Measurements from ENCODE around the gene PPP1R1A. TPM values are rescaled to one million over a fixed set of nuclear protein-coding genes. Genes with fewer than 3 reads are reported as not detected.

PPP1R1A gene
- total and polyA plus RNA-seq, 2 experiments from 2014 or later = 7.6 to 26.9 TPM

DNA sequence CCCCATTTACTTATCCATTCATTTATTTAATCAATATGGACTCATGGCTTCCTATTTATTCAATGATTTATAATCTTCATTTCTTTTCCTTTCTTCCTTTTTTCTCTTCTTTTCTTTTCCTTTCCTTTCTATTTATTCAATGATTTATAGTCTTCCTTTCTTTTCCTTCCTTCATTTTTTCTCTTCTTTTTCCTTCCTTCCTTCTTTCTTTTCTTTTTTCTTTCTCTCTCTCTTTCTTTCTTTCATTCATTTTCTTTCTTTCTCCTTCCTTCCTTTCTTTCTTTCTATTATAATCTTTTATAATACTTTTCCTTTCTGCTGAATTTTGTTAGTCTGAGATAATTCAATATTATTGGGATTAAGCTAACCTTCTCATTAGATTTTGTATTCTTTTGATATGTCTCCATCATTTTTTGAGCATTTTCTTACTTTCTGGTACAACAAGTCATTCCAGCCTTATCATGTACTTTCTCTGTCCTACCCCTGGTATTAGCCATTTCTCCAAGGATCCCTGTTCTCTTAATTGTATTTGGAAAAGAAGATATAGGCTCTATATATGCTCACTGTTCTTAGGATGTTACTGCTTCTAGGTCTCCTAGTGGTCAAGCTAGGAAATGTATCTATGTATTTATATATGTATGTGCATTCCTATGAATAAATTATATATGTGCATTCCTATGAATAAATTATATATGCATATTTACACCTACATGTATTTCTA lies 34.2 kb upstream of the PPP1R1A start:
- no peak overlapping the region for H3K27ac Mint-ChIP-seq
- DNase-seq (ENCODE audit: low spot score) (peak; percentile 22), ATAC-seq (no peak)
- Histone ChIP-seq H3K9me2 (ENCODE audit: insufficient read depth) (0 out of 2 replicates have a peak, but pooled peaks cover 6% of the 10 kb centered on the region), H3K79me2 (replicated peaks; ENCODE audit: insufficient read depth) (no peaks in the 10 kb centered on the region), H3K36me3 (ENCODE audit: insufficient read depth) (no peaks in the 10 kb centered on the region), H4K20me1 (replicated peaks; ENCODE audit: insufficient read depth) (no peaks in the 10 kb centered on the region), H3K4me1 (ENCODE audit: insufficient read depth) (no peaks in the 10 kb centered on the region), H3K27ac (ENCODE audit: low read depth) (no peak overlapping the region), H3K4me2 (no peak overlapping the region), H3F3A (replicated peaks; ENCODE audit: low read depth) (no peaks in the 10 kb centered on the region), H3K4me3 (no peak overlapping the region), H2AFZ (no peak overlapping the region), H3K27me3 (ENCODE audit: insufficient read depth) (no peaks in the 10 kb centered on the region; the same call in 1 of the 2 replicates)
- peaks cover 14% of the 10 kb centered on the region for H3K9me3 Mint-ChIP-seq
- H3K27me3 Mint-ChIP-seq (ENCODE audit: insufficient read depth, low read depth, poor library complexity) = no peaks in the 10 kb centered on the region
- H3K36me3 Mint-ChIP-seq (ENCODE audit: low read depth) = peaks cover 12% of the 10 kb centered on the region
- no peaks in the 10 kb centered on the region; the same call in 2 of the 3 replicates for H3K4me1 Mint-ChIP-seq
- no peak overlapping the region for H3K4me3 Mint-ChIP-seq
- TF ChIP-seq NANOG (IDR thresholded peaks at IDR 0.05; ENCODE audit: borderline replicate concordance) = no peak
- TF ChIP-seq, protein P1, sequence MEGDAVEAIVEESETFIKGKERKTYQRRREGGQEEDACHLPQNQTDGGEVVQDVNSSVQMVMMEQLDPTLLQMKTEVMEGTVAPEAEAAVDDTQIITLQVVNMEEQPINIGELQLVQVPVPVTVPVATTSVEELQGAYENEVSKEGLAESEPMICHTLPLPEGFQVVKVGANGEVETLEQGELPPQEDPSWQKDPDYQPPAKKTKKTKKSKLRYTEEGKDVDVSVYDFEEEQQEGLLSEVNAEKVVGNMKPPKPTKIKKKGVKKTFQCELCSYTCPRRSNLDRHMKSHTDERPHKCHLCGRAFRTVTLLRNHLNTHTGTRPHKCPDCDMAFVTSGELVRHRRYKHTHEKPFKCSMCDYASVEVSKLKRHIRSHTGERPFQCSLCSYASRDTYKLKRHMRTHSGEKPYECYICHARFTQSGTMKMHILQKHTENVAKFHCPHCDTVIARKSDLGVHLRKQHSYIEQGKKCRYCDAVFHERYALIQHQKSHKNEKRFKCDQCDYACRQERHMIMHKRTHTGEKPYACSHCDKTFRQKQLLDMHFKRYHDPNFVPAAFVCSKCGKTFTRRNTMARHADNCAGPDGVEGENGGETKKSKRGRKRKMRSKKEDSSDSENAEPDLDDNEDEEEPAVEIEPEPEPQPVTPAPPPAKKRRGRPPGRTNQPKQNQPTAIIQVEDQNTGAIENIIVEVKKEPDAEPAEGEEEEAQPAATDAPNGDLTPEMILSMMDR (conservative IDR thresholded peaks at IDR 0.05; ENCODE audit: low read depth in 2 of 2) = peak in 1 of 2 experiments; percentile 53; a peak in 3 of 4 replicates

DNA sequence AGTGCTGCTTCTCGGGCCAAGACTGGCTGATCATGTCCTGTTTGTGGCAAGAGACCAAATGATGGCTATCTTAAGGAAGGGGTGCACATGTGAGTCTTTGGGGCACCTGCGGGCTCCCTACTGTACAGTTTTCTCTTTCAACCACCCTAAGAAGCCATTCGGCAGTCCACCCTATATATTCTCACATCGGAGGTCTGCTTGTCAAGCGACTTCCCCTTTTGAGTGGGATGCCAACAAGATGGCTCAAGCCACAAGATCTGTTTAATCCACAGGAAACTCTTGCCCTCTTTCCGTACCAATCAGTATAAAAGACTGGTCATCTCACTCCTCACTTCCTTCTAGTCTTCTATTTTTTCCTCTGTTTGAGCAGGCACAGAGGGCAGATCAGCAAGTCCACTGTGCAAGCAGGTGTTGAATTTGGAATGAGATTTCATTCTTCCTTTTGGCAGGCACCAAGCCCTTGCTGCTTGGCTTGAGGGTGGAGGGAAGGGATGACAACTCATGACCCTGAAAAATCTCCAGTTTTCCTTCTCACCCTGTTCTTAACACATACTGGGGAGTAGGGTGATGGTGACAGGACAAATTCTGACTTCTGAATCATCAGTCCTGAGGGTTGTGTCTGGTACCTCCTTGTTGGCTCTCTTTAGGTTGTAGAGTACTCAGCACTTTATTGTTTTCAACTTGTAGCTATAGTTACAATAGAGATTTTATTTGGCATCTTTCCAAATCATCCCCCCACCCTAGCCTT lies 28.6 kb upstream of the PPP1R1A start:
- Histone ChIP-seq H3K36me3 (ENCODE audit: insufficient read depth) (no peaks in the 10 kb centered on the region), H4K20me1 (replicated peaks; ENCODE audit: insufficient read depth) (no peaks in the 10 kb centered on the region), H3K4me1 (ENCODE audit: insufficient read depth) (no peaks in the 10 kb centered on the region), H3K27ac (ENCODE audit: low read depth) (no peak overlapping the region), H3F3A (replicated peaks; ENCODE audit: low read depth) (no peaks in the 10 kb centered on the region), H3K4me2 (no peak overlapping the region), H3K27me3 (ENCODE audit: insufficient read depth) (peaks cover 4% of the 10 kb centered on the region), H2AFZ (no peak overlapping the region), H3K4me3 (no peak overlapping the region), H3K9me2 (ENCODE audit: insufficient read depth) (0 out of 2 replicates have a peak, but pooled peaks cover 6% of the 10 kb centered on the region), H3K79me2 (replicated peaks; ENCODE audit: insufficient read depth) (no peaks in the 10 kb centered on the region)
- no peak for DNase-seq (ENCODE audit: low spot score)
- ATAC-seq = no peak
- Mint-ChIP-seq H3K27ac (no peak overlapping the region), H3K36me3 (ENCODE audit: low read depth) (no peaks in the 10 kb centered on the region), H3K4me1 (no peaks in the 10 kb centered on the region), H3K4me3 (no peak overlapping the region), H3K9me3 (no peaks in the 10 kb centered on the region), H3K27me3 (ENCODE audit: insufficient read depth, low read depth, poor library complexity) (peaks cover 7% of the 10 kb centered on the region)
- TF ChIP-seq NANOG (IDR thresholded peaks at IDR 0.05; ENCODE audit: borderline replicate concordance) (no peak), JUNB (IDR thresholded peaks at IDR 0.05; ENCODE audit: unreplicated experiment) (no peak), POLR2AphosphoS5 (IDR thresholded peaks at IDR 0.05; ENCODE audit: low read depth) (no peak), CREB1 (CRISPR knock-in tag; IDR thresholded peaks at IDR 0.05; ENCODE audit: low read depth) (no peak), EZH2phosphoT487 (IDR thresholded peaks at IDR 0.05; ENCODE audit: unreplicated experiment) (no peak)
- TF ChIP-seq, protein P2, sequence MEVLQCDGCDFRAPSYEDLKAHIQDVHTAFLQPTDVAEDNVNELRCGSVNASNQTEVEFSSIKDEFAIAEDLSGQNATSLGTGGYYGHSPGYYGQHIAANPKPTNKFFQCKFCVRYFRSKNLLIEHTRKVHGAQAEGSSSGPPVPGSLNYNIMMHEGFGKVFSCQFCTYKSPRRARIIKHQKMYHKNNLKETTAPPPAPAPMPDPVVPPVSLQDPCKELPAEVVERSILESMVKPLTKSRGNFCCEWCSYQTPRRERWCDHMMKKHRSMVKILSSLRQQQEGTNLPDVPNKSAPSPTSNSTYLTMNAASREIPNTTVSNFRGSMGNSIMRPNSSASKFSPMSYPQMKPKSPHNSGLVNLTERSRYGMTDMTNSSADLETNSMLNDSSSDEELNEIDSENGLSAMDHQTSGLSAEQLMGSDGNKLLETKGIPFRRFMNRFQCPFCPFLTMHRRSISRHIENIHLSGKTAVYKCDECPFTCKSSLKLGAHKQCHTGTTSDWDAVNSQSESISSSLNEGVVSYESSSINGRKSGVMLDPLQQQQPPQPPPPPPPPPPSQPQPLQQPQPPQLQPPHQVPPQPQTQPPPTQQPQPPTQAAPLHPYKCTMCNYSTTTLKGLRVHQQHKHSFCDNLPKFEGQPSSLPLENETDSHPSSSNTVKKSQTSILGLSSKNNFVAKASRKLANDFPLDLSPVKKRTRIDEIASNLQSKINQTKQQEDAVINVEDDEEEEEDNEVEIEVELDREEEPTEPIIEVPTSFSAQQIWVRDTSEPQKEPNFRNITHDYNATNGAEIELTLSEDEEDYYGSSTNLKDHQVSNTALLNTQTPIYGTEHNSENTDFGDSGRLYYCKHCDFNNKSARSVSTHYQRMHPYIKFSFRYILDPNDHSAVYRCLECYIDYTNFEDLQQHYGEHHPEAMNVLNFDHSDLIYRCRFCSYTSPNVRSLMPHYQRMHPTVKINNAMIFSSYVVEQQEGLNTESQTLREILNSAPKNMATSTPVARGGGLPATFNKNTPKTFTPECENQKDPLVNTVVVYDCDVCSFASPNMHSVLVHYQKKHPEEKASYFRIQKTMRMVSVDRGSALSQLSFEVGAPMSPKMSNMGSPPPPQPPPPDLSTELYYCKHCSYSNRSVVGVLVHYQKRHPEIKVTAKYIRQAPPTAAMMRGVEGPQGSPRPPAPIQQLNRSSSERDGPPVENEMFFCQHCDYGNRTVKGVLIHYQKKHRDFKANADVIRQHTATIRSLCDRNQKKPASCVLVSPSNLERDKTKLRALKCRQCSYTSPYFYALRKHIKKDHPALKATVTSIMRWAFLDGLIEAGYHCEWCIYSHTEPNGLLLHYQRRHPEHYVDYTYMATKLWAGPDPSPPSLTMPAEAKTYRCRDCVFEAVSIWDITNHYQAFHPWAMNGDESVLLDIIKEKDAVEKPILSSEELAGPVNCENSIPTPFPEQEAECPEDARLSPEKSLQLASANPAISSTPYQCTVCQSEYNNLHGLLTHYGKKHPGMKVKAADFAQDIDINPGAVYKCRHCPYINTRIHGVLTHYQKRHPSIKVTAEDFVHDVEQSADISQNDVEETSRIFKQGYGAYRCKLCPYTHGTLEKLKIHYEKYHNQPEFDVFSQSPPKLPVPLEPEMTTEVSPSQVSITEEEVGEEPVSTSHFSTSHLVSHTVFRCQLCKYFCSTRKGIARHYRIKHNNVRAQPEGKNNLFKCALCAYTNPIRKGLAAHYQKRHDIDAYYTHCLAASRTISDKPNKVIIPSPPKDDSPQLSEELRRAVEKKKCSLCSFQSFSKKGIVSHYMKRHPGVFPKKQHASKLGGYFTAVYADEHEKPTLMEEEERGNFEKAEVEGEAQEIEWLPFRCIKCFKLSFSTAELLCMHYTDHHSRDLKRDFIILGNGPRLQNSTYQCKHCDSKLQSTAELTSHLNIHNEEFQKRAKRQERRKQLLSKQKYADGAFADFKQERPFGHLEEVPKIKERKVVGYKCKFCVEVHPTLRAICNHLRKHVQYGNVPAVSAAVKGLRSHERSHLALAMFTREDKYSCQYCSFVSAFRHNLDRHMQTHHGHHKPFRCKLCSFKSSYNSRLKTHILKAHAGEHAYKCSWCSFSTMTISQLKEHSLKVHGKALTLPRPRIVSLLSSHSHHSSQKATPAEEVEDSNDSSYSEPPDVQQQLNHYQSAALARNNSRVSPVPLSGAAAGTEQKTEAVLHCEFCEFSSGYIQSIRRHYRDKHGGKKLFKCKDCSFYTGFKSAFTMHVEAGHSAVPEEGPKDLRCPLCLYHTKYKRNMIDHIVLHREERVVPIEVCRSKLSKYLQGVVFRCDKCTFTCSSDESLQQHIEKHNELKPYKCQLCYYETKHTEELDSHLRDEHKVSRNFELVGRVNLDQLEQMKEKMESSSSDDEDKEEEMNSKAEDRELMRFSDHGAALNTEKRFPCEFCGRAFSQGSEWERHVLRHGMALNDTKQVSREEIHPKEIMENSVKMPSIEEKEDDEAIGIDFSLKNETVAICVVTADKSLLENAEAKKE (CRISPR knock-in tag; IDR thresholded peaks at IDR 0.05) = no peak
- TF ChIP-seq, protein P1 (conservative IDR thresholded peaks at IDR 0.05; ENCODE audit: low read depth in 2 of 2) = no peak
